ENCODE results near the gene GABARAP.

GABARAP gene

GRCh38 chr17:7216242-7217112, 25.8 kb downstream of the GABARAP start:
- no peaks in the 10 kb centered on the region for H3K27me3 ChIP-seq (ENCODE audit: low read length)
- H3K9me3 ChIP-seq (ENCODE audit: insufficient read depth, low read length) = no peaks in the 10 kb centered on the region
- H3K79me2 ChIP-seq (ENCODE audit: insufficient read depth, low read length) = no peaks in the 10 kb centered on the region
- peaks cover 11% of the 10 kb centered on the region; the same call in 1 of the 2 replicates for H3F3A ChIP-seq (ENCODE audit: insufficient read depth)
- no peak overlapping the region for H3K4me2 ChIP-seq (ENCODE audit: low read depth, low read length, poor library complexity, severe bottlenecking)
- H3K9ac ChIP-seq (ENCODE audit: low read length) = no peak overlapping the region
- H2AFZ ChIP-seq (ENCODE audit: low read depth, low read length, severe bottlenecking) = no peak overlapping the region
- TF ChIP-seq CTCF (IDR thresholded peaks at IDR 0.05; ENCODE audit: insufficient read depth, low read length, poor library complexity, severe bottlenecking) = no peak
- TF ChIP-seq EZH2phosphoT487 (conservative IDR thresholded peaks at IDR 0.05; ENCODE audit: low read length) = no peak
- no peak overlapping the region for H3K4me3 ChIP-seq (ENCODE audit: insufficient read depth, low read length, poor library complexity, severe bottlenecking)
- H3K36me3 ChIP-seq (ENCODE audit: low read length) = no peaks in the 10 kb centered on the region
- H4K20me1 ChIP-seq (ENCODE audit: low read depth, low read length) = no peaks in the 10 kb centered on the region
- H3K9me2 ChIP-seq (replicated peaks; ENCODE audit: insufficient read depth, low read length) = no peaks in the 10 kb centered on the region
- H3K27ac ChIP-seq (ENCODE audit: low read depth, low read length) = no peak overlapping the region

- no peaks in the 10 kb centered on the region for H3K79me2 ChIP-seq (ENCODE audit: insufficient read depth, low read length)
- H4K20me1 ChIP-seq (ENCODE audit: low read depth, low read length) = no peaks in the 10 kb centered on the region
- no peak overlapping the region for H3K4me3 ChIP-seq (ENCODE audit: insufficient read depth, low read length, poor library complexity, severe bottlenecking)
- no peak overlapping the region for H3K27ac ChIP-seq (ENCODE audit: low read depth, low read length)
- TF ChIP-seq CTCF (IDR thresholded peaks at IDR 0.05; ENCODE audit: insufficient read depth, low read length, poor library complexity, severe bottlenecking) = no peak
- TF ChIP-seq EZH2phosphoT487 (conservative IDR thresholded peaks at IDR 0.05; ENCODE audit: low read length) = no peak
- no peaks in the 10 kb centered on the region for H3K9me3 ChIP-seq (ENCODE audit: insufficient read depth, low read length)
- no peak overlapping the region for H3K4me2 ChIP-seq (ENCODE audit: low read depth, low read length, poor library complexity, severe bottlenecking)
- H2AFZ ChIP-seq (ENCODE audit: low read depth, low read length, severe bottlenecking) = no peak overlapping the region
- H3K27me3 ChIP-seq (ENCODE audit: low read length) = no peaks in the 10 kb centered on the region
- H3K36me3 ChIP-seq (ENCODE audit: low read length) = no peaks in the 10 kb centered on the region
- no peak overlapping the region for H3K9ac ChIP-seq (ENCODE audit: low read length)
- H3F3A ChIP-seq (ENCODE audit: insufficient read depth) = peaks cover 5% of the 10 kb centered on the region; the same call in 1 of the 2 replicates
- H3K9me2 ChIP-seq (replicated peaks; ENCODE audit: insufficient read depth, low read length) = no peaks in the 10 kb centered on the region
Measured at GRCh38 chr17:7215652-7216180, 26.5 kb downstream of the GABARAP start.

- H4K20me1 ChIP-seq (ENCODE audit: low read depth, low read length) = no peaks in the 10 kb centered on the region
- H3K36me3 ChIP-seq (ENCODE audit: low read length) = no peaks in the 10 kb centered on the region
- no peak overlapping the region for H3K27ac ChIP-seq (ENCODE audit: low read depth, low read length)
- peak overlapping the region; percentile 67 for H3K4me2 ChIP-seq (ENCODE audit: low read depth, low read length, poor library complexity, severe bottlenecking)
- no peak overlapping the region for H3K4me3 ChIP-seq (ENCODE audit: insufficient read depth, low read length, poor library complexity, severe bottlenecking)
- no peaks in the 10 kb centered on the region for H3K27me3 ChIP-seq (ENCODE audit: low read length)
- H3K9ac ChIP-seq (ENCODE audit: low read length) = 0 out of 2 replicates have a peak overlapping the region, but pooled peaks have one; percentile 15
- TF ChIP-seq CTCF (IDR thresholded peaks at IDR 0.05; ENCODE audit: insufficient read depth, low read length, poor library complexity, severe bottlenecking) (no peak), EZH2phosphoT487 (conservative IDR thresholded peaks at IDR 0.05; ENCODE audit: low read length) (no peak)
- H3F3A ChIP-seq (ENCODE audit: insufficient read depth) = peaks cover 5% of the 10 kb centered on the region; the same call in 1 of the 2 replicates
- no peak overlapping the region for H2AFZ ChIP-seq (ENCODE audit: low read depth, low read length, severe bottlenecking)
- no peaks in the 10 kb centered on the region for H3K9me2 ChIP-seq (replicated peaks; ENCODE audit: insufficient read depth, low read length)
- H3K79me2 ChIP-seq (ENCODE audit: insufficient read depth, low read length) = no peaks in the 10 kb centered on the region
- H3K9me3 ChIP-seq (ENCODE audit: insufficient read depth, low read length) = no peaks in the 10 kb centered on the region
Measured at GRCh38 chr17:7215136-7215638, 27.1 kb downstream of the GABARAP start.
